ENCODE results near the gene GAREM2. TPM values are rescaled to one million over a fixed set of nuclear protein-coding genes. Genes with fewer than 3 reads are reported as not detected.

The GAREM2 gene
- total RNA-seq, 1 donor from 2014 or later = under 0.01 TPM

GRCh38 chr2:26214759-26215158 is 41.9 kb downstream of the GAREM2 start:
- DNase-seq (ENCODE audit: low read depth) = no peak
- FAIRE-seq = no peak
- Histone ChIP-seq H3K27me3 (ENCODE audit: control insufficient read depth, insufficient read depth, low read length) (no peaks in the 10 kb centered on the region), H3K36me3 (ENCODE audit: control insufficient read depth, insufficient read depth, low read length) (peaks cover 14% of the 10 kb centered on the region), H3K4me3 (ENCODE audit: low read depth, low read length) (no peak overlapping the region)
- TF ChIP-seq CTCF (IDR thresholded peaks at IDR 0.05; ENCODE audit: insufficient read depth, low read length, severe bottlenecking) = no peak

DNA sequence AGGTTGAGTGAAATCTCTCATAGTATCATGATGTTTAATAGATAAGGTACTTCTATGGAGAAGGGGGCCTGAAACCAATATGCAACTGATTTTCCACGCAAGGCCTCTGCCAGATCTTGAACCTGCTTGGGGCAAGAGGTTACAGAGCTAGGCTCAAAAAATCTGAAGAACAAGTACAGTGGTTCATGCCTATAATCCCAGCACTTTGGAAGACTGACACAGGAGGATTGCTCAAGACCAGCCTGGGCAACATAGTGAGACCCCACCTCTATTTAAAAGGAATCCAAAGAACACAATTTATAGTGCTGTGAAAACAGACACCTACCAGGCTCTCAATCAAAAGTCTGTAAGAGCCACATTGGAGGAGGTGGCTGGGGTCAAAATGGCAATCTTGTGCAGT is 42.9 kb downstream of the GAREM2 start:
- H3K27me3 ChIP-seq (ENCODE audit: control insufficient read depth, insufficient read depth, low read length) = no peaks in the 10 kb centered on the region
- H3K36me3 ChIP-seq (ENCODE audit: control insufficient read depth, insufficient read depth, low read length) = peaks cover 13% of the 10 kb centered on the region
- H3K4me3 ChIP-seq (ENCODE audit: low read depth, low read length) = no peak overlapping the region
- FAIRE-seq (peak; percentile 55), DNase-seq (ENCODE audit: low read depth) (no peak)
- no peak for TF ChIP-seq CTCF (IDR thresholded peaks at IDR 0.05; ENCODE audit: insufficient read depth, low read length, severe bottlenecking)

DNA sequence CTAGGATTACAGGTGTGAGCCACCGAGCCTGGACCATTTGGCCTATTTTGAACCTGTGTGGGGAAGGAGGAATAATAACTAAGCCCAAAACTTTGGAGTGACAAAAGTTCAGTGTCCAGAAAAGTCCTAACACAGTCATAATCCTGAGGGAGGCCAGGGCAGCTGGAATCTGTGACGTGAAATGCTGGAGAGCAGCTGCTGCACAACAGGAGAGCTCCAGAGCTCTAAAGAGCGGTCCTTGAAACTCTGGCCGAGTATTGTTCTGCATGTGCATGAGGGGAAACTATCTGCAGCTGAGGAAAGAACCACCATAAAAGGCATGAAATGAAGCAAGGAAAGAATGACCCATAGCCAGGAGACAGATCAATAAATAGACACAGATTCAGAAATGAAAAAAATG is 43.7 kb downstream of the GAREM2 start:
- FAIRE-seq = no peak
- TF ChIP-seq CTCF (IDR thresholded peaks at IDR 0.05; ENCODE audit: insufficient read depth, low read length, severe bottlenecking) = no peak
- H3K4me3 ChIP-seq (ENCODE audit: low read depth, low read length) = no peak overlapping the region
- H3K27me3 ChIP-seq (ENCODE audit: control insufficient read depth, insufficient read depth, low read length) = no peaks in the 10 kb centered on the region
- no peak for DNase-seq (ENCODE audit: low read depth)
- peaks cover 15% of the 10 kb centered on the region for H3K36me3 ChIP-seq (ENCODE audit: control insufficient read depth, insufficient read depth, low read length)

DNA sequence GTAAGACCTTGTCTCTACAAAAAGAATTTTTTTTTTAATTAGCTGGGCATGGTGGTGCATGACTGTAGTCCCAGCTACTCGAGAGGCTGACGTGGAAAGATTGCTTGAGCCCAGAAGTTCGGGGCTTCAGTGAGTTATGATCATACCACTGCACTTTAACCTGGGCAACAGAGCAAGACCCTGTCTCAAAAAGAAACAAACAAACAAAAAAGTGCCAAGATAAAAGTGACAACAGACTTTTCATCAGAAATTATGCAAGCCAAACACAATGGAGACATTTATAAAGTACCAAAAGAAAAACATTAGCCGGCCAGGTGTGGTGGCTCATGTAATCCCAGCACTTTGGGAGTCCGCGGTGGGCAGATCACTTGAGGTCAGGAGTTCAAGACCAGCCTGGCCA is 44.8 kb downstream of the GAREM2 start:
- FAIRE-seq (no peak), DNase-seq (ENCODE audit: low read depth) (no peak)
- TF ChIP-seq CTCF (IDR thresholded peaks at IDR 0.05; ENCODE audit: insufficient read depth, low read length, severe bottlenecking) = no peak
- H3K27me3 ChIP-seq (ENCODE audit: control insufficient read depth, insufficient read depth, low read length) = no peaks in the 10 kb centered on the region
- H3K36me3 ChIP-seq (ENCODE audit: control insufficient read depth, insufficient read depth, low read length) = peaks cover 18% of the 10 kb centered on the region
- no peak overlapping the region for H3K4me3 ChIP-seq (ENCODE audit: low read depth, low read length)

DNA sequence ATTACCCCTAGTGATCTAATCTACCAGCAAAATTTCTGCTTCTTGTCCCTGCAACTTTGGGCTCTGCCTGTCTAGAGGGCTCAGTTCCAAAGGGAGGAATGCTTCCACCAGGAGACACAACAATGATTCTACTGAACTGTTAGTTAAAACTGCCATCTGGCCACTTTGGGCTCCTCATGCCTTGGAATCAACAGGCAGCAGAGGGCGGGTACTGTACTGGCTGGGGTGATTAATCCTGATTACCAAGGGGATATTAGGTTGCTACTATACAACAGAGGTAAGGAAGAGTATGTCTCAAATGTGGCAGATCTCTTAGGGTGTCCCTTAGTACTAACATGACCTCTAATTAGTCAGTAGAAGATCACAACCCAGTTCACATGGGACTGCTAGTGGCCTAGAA is 50.1 kb downstream of the GAREM2 start:
- H3K36me3 ChIP-seq (ENCODE audit: control insufficient read depth, insufficient read depth, low read length) = peaks cover 13% of the 10 kb centered on the region

More for the DNA sequence above, 50.1 kb downstream of the GAREM2 start:
- no peak for DNase-seq (ENCODE audit: low read depth)
- Histone ChIP-seq H3K27me3 (ENCODE audit: control insufficient read depth, insufficient read depth, low read length) (no peaks in the 10 kb centered on the region), H3K4me3 (ENCODE audit: low read depth, low read length) (no peak overlapping the region)
- TF ChIP-seq CTCF (IDR thresholded peaks at IDR 0.05; ENCODE audit: insufficient read depth, low read length, severe bottlenecking) = no peak
- no peak for FAIRE-seq

Data from bronchial epithelial cell (primary cell).